Suppressor macrophage (primary cell): ENCODE results near the gene LMO1.

Experiments
- DNase-seq, 4 experiments: peaks; one replicate each; pipeline ENCODE4 v3.0.0-alpha.2; 2020 to 2022

The LMO1 gene

GRCh38 chr11:8288166-8288772 lies 24.6 kb upstream of the LMO1 start:
- DNase-seq = no peak

GRCh38 chr11:8287703-8288102 lies 24.0 kb upstream of the LMO1 start:
- DNase-seq = peak; percentile 11 to 65 (median 38)

GRCh38 chr11:8287297-8287696 lies 23.6 kb upstream of the LMO1 start:
- DNase-seq = no peak

- DNase-seq = no peak
Observed at GRCh38 chr11:8286886-8287285, 23.2 kb upstream of the LMO1 start.

- DNase-seq = no peak
Observed at GRCh38 chr11:8285796-8286195, 22.1 kb upstream of the LMO1 start.

- DNase-seq = no peak
Observed at GRCh38 chr11:8285228-8285627, 21.6 kb upstream of the LMO1 start.

- DNase-seq = no peak
Observed at GRCh38 chr11:8283465-8284230, 20.0 kb upstream of the LMO1 start.

- no peak for DNase-seq
Observed at GRCh38 chr11:8283100-8283464, 19.4 kb upstream of the LMO1 start.

GRCh38 chr11:8282631-8283030 lies 19.0 kb upstream of the LMO1 start:
- no peak for DNase-seq

- no peak for DNase-seq
Observed at GRCh38 chr11:8281266-8281665, 17.6 kb upstream of the LMO1 start.

- DNase-seq = no peak
Observed at GRCh38 chr11:8277691-8278090, 14.0 kb upstream of the LMO1 start.

- DNase-seq = no peak
Observed at GRCh38 chr11:8276528-8276927, 12.8 kb upstream of the LMO1 start.

- DNase-seq = no peak
Observed at GRCh38 chr11:8273287-8273686, 9.6 kb upstream of the LMO1 start.

GRCh38 chr11:8271106-8271886 lies 7.6 kb upstream of the LMO1 start:
- no peak for DNase-seq

- no peak for DNase-seq
Observed at GRCh38 chr11:8269636-8270035, 6.0 kb upstream of the LMO1 start.

GRCh38 chr11:8268530-8269400 lies 5.1 kb upstream of the LMO1 start:
- peak in 2 of 4 experiments; percentile 9 to 30 for DNase-seq

GRCh38 chr11:8267831-8268529 lies 4.3 kb upstream of the LMO1 start:
- peak in 2 of 4 experiments; percentile 13 to 36 for DNase-seq

- no peak for DNase-seq
Observed at GRCh38 chr11:8267280-8267679, 3.6 kb upstream of the LMO1 start.

- no peak for DNase-seq
Observed at GRCh38 chr11:8266246-8267241, 2.9 kb upstream of the LMO1 start.

GRCh38 chr11:8265681-8266241 lies 2.1 kb upstream of the LMO1 start:
- no peak for DNase-seq
